ENCODE measurements around the gene DHRSX.

- TF ChIP-seq CTCF (conservative IDR thresholded peaks at IDR 0.05; ENCODE audit: low read depth, low read length) (no peak), EZH2 (IDR thresholded peaks at IDR 0.05; ENCODE audit: low read length, unreplicated experiment) (no peak)
Measured at GRCh38 chrX:2330910-2331309, 169.9 kb downstream of the DHRSX start.

All from PC-3 (cell line).